SW480 (cell line): ENCODE data around the gene ANXA8.

Experiments used
- DNase-seq: peaks from one replicate; pipeline ENCODE4 v3.0.0-alpha.2; 2016; ENCODE audit warnings: low spot score

The ANXA8 gene

DNA sequence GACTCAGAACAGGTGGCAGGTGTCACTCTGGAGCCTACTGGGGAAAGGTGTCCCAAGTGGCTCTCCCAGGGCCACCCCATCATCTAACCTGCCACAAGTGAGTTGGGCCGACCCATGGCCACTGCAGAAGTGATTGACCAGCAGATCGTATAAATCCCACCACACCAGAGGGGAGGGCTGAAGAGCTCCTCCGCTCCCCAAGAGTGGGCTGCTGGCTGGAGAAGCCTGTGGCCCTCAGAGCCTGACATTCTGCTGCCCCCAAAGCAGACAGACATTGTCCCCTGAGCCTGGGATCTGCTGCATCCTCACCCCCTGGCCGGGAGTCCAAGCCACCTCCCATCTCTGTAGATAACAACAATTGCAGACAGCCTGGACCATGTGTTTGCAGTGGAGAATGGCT lies 36.7 kb downstream of the ANXA8 start:
- DNase-seq: no peak

- DNase-seq: no peak
Observed at GRCh38 chr10:47445720-47446119, 38.2 kb downstream of the ANXA8 start.

- DNase-seq: no peak
Observed at GRCh38 chr10:47444047-47444446, 39.9 kb downstream of the ANXA8 start.

DNA sequence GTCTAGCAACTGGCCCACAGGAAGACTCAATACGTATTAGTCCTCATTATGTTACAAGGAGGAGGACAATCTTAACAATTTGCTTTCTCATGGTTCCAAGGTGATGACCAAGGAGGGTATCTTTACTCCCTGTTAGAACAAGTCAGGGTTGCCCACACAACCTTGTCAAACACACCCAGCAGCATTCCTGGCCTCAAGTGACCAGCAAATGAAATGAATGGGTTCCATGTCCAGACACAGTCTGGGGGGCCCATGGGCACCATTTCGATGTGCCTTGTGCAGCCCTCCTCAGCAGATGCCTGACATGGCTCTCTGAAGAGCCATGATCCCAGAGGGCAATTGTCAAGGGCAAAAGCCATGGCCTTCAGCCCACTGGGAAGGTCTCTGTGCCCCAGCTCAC lies 40.8 kb downstream of the ANXA8 start:
- no peak for DNase-seq

- no peak for DNase-seq
Observed at GRCh38 chr10:47442351-47442750, 41.6 kb downstream of the ANXA8 start.

- DNase-seq: no peak
Observed at GRCh38 chr10:47441938-47442337, 42.0 kb downstream of the ANXA8 start.

DNA sequence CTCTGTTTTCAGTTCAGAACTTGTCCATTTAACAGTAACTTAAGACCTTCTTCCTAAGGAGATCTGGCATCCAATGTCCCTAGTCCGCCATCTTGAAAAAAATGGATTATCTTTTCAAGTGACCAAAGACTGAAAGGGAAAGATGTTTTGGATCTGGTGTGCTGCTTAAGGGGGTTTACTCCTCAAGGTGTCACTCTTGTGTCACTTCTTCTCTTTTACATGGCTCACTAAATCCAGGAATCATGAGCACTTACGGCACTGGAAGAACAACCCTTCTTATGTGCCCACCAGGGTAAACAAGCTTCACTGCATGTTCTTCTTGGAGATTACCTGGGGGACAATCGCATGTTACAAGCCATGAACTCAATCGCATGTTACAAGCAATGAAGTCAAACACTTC lies 43.7 kb downstream of the ANXA8 start:
- DNase-seq: no peak

DNA sequence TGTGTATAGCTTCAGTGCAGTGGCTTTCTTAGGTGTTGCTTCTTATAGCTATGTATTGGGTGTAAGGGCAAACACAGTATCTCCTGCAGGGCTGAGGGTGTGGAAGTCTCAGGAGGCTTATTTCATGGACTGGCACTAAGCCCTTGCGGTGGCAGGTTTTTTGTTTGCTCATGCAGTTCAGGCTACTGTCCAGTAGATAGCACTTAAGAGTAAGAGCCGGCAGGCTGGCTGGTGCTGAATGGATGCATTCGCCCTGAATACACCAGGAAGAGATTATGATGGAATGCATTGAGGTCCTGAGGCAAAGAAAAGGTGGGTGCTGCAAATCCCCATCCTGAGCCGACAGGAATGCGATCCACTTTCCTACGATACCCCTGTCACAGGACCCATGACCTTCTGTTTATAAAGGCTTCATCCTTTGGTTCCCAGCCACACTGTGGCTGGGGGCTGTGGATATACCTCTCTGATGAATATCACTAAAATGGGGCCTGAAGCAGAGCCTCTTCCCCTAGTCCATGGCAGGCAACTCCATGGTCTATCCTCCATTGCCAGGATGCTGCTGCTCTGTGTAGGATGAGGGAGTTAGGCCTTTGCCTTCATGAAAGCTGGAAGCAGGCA lies 44.9 kb downstream of the ANXA8 start:
- peak; percentile 47 for DNase-seq

- no peak for DNase-seq
Observed at GRCh38 chr10:47435081-47435480, 48.8 kb downstream of the ANXA8 start.

DNA sequence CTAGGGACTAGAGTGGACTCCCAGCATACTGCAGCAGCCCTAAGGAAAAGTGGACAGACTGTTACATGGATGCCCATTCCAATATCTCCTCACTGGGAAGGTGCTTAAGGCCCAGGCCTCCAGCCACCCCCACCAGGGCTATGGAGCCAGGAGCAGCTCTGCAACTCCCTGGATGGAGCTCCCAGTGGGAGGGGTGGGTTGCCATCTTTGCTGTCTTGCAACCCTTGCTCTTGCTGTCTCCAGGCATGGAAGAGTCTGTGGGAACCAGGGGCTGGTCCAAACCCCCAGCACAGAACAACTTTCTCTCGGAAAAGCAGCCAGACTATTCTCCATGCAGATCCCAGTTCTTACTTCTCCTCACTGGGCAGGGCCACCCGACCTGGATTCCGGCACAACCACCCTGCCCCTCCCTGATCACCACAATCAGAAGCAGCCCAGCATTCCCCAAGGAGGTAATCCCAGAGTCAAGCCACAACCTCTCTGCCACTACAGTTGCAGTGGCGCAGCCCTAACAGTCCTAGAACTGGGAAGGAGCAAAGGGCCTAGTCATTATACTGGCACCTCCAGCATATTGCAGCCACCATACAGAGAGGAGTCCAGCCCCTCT lies 58.0 kb downstream of the ANXA8 start:
- DNase-seq: no peak

DNA sequence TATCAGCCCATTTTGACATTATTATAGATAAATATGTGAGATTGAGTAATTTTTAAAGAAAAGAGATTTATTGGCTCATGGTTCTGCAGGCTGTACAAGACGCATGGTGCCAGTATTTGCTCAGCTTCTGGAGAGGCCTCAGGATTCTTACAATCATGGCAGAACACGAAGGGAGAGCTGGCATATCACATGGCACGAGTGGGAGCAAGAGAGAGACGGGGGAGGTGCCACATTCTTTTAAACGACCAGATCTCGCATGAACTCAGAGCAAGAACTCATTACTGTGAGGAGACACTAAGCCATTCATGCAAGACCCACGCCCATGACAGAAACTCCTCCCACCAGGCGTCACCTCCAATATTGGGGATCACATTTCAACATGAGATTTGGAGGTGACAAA lies 59.7 kb downstream of the ANXA8 start:
- no peak for DNase-seq

GRCh38 chr10:47423476-47423875 lies 60.4 kb downstream of the ANXA8 start:
- no peak for DNase-seq

GRCh38 chr10:47421057-47421952 lies 62.6 kb downstream of the ANXA8 start:
- peak; percentile 31 for DNase-seq

DNA sequence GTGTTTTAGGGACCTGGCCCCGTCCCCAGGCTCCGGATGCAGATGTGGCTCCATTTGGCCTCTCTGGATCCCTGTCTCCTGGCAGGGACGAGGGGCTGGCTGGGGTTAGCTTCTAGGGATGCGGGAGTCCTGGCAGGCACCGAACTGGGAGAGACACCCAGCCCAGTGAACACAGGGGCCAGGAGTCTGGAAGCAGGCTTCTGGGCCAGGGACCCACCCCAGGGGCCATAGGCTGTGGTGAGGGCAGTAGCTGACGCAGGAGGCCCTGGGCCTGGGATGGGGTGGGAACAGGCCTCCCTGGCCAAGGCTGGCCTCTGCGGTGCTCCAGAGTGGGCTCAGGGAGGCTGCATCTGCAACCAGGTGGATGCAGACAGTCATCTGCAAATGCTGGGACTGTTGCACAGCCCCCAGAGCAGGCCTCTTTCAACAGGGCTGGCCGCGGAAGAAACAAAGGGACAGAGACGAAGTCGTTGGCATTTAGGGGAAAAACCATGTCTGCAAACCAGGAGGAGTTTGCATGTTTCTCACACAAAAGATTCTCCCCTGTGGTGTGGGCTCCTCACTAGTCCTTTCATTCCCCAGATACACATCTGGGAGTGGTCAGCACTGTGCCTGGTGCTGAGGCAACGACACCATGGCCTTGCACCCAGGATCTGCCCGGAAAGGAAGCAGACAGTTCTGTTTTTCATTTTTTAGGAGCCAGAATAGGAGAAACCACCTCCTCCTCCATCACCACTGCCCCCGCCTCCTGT lies 63.4 kb downstream of the ANXA8 start:
- DNase-seq: no peak

DNA sequence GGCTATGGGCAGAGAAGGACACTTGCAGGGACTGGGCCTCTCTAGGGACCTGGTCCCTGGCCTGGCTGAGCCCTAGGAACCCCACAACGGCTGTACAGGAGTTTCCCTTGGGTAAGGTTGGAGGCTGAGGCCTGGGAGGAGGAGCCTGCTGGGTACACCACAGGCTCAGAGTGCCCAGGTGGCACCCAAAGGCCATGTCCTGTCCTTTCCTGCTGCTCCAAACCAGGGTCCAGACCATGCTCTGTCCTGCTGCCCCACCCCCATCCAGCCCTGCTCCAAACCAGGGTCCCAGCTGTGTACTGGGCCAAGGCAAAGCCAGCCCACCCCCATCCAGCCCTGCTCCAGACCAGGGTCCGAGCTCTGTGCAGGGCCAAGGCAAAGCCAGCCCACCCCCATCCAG lies 64.5 kb downstream of the ANXA8 start:
- no peak for DNase-seq

DNA sequence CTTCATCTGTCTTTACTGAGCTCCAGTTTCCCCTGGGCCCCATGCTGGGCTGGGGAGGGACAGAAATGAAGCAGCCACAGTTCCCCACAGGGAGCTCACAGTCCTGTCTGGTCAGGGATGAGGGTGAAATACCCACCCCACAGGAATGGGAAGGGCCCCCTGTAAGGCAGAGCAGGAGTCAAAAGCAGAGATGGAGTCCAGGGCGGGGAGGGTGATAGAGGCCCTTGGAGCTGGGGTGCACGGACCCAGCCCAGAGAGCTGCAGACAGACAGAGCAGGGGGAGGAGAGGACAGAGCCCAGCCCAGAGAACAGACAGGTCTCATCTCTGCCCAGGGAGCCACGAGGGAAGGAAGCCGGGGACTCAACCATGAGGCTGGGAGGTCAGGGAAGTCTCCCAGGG lies 64.9 kb downstream of the ANXA8 start:
- DNase-seq: no peak

DNA sequence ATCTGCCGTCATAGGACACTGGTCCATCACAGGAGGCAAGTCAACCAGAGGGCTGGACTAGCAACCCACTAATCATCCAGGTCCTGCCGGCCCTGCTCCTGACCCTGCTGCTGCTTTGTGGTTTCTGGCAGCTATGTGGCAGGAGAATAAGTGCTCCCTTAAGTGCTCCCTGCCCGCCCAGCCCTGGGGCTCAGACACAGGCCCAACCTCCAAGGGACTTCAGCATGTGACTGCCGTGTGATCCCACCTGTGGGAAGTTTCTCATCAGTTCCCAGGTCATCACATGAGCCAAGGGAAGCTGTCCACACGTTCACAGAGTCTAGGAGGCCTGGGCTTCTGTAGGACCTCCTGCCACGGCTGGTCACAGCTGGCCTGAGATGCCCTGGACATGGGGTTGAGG lies 65.6 kb downstream of the ANXA8 start:
- DNase-seq: no peak
